AG20443 (cell line): ENCODE results near the gene FRMPD4.
"Not testable (repeated sequence)": the region's sequence is repeated elsewhere in the genome, so short reads cannot be mapped to it uniquely, and the experiment has no call there.

Experiments used
- DNase-seq: peaks from one replicate; pipeline ENCODE4 v3.0.0; 2012; ENCODE audit warnings: low spot score, mixed read lengths

The FRMPD4 gene

GRCh38 chrX:12526306-12526705 lies 388.0 kb downstream of the FRMPD4 start:
- no peak for DNase-seq

GRCh38 chrX:12538096-12538495 lies 399.8 kb downstream of the FRMPD4 start:
- DNase-seq = not testable (repeated sequence)

GRCh38 chrX:12542251-12542650 lies 404.0 kb downstream of the FRMPD4 start:
- DNase-seq = not testable (repeated sequence)

GRCh38 chrX:12548341-12548740 lies 410.1 kb downstream of the FRMPD4 start:
- DNase-seq = no peak

- peak; percentile 8 for DNase-seq
Measured at GRCh38 chrX:12548746-12549145, 410.5 kb downstream of the FRMPD4 start.

GRCh38 chrX:12554206-12554605 lies 415.9 kb downstream of the FRMPD4 start:
- DNase-seq = no peak

- DNase-seq = peak; percentile 6
Measured at GRCh38 chrX:12563121-12563520, 424.8 kb downstream of the FRMPD4 start.

GRCh38 chrX:12564221-12564620 lies 425.9 kb downstream of the FRMPD4 start:
- DNase-seq = no peak

GRCh38 chrX:12567857-12568256 lies 429.6 kb downstream of the FRMPD4 start:
- DNase-seq = peak; percentile 7

- DNase-seq = no peak
Measured at GRCh38 chrX:12570859-12571501, 432.7 kb downstream of the FRMPD4 start.

GRCh38 chrX:12579311-12579710 lies 441.0 kb downstream of the FRMPD4 start:
- no peak for DNase-seq

GRCh38 chrX:12580548-12580947 lies 442.3 kb downstream of the FRMPD4 start:
- no peak for DNase-seq

- DNase-seq = no peak
Measured at GRCh38 chrX:12581546-12581945, 443.3 kb downstream of the FRMPD4 start.

GRCh38 chrX:12582649-12583048 lies 444.4 kb downstream of the FRMPD4 start:
- no peak for DNase-seq

- no peak for DNase-seq
Measured at GRCh38 chrX:12583543-12583942, 445.3 kb downstream of the FRMPD4 start.

- DNase-seq = no peak
Measured at GRCh38 chrX:12595720-12596119, 457.4 kb downstream of the FRMPD4 start.

- DNase-seq = peak; percentile 37
Measured at GRCh38 chrX:12610079-12610478, 471.8 kb downstream of the FRMPD4 start.

- no peak for DNase-seq
Measured at GRCh38 chrX:12611471-12611870, 473.2 kb downstream of the FRMPD4 start.

- no peak for DNase-seq
Measured at GRCh38 chrX:12614266-12614665, 476.0 kb downstream of the FRMPD4 start.

GRCh38 chrX:12615061-12615460 lies 476.8 kb downstream of the FRMPD4 start:
- no peak for DNase-seq

GRCh38 chrX:12617241-12617640 lies 479.0 kb downstream of the FRMPD4 start:
- DNase-seq = no peak

GRCh38 chrX:12647230-12647629 lies 509.0 kb downstream of the FRMPD4 start:
- DNase-seq = no peak

- no peak for DNase-seq
Measured at GRCh38 chrX:12648995-12649394, 510.7 kb downstream of the FRMPD4 start.

GRCh38 chrX:12657433-12657832 lies 519.2 kb downstream of the FRMPD4 start:
- no peak for DNase-seq
